Anterior cingulate cortex (tissue), 58 donors: ENCODE measurements around the gene GPR148.

Experiments used
- DNase-seq, 58 donors: peaks; one replicate each; lab custom pipeline; 2025; lab: John Stamatoyannopoulos, UW

Gene GPR148

GRCh38 chr2:130766711-130767407 is 38.0 kb downstream of the GPR148 start:
- DNase-seq = no peak

- no peak for DNase-seq
Measured at GRCh38 chr2:130767408-130767775, 38.5 kb downstream of the GPR148 start.

- DNase-seq = no peak
Measured at GRCh38 chr2:130768191-130768855, 39.5 kb downstream of the GPR148 start.

GRCh38 chr2:130769343-130769907 is 40.6 kb downstream of the GPR148 start:
- no peak for DNase-seq

GRCh38 chr2:130776550-130776949 is 47.7 kb downstream of the GPR148 start:
- DNase-seq = no peak

- DNase-seq = no peak
Measured at GRCh38 chr2:130778781-130779180, 49.9 kb downstream of the GPR148 start.
